Breast epithelium (tissue), 3 donors: ENCODE data around the gene ASS1.

ENCODE experiments used
- POLR2A ChIP-seq: fragments of 450-650 bp; IDR thresholded peaks from one replicate; pipeline ENCODE4 v1.6.1; 2016; ENCODE audit warnings: antibody characterized with exemption, mild to moderate bottlenecking, moderate library complexity
- POLR2AphosphoS5 ChIP-seq, 3 donors: sonication (generic); formaldehyde crosslinking; IDR thresholded peaks; one replicate each; pipeline ENCODE4 v1.6.1; 2017; ENCODE audit warnings: antibody characterized with exemption in 3 of 3

GRCh38 chr9:130446101-130446861 is 1.5 kb downstream of the ASS1 start:
- TF ChIP-seq POLR2AphosphoS5 (IDR thresholded peaks at IDR 0.05) (peak in 1 of 3 donors; percentile 59), POLR2A (no peak)
